Liver (tissue), 9 donors: ENCODE results near the gene COMMD6. TPM values are rescaled to one million over a fixed set of nuclear protein-coding genes. Genes with fewer than 3 reads are reported as not detected.

Experiments used
- DNase-seq: peaks from one replicate; pipeline ENCODE4 v3.0.0-alpha.2; 2017; ENCODE audit warnings: low spot score
- H3K27ac ChIP-seq, 2 donors: one replicate each; pipeline ENCODE4 v1.7.0; 2013; ENCODE audit warnings: inconsistent platforms in 2 of 2, low read length in 2 of 2, control low read depth in 1 of 2, low read depth in 1 of 2, mild to moderate bottlenecking in 1 of 2
- H3K27me3 ChIP-seq, 4 donors: one replicate each; pipeline versions ENCODE4 v1.6.1 to v1.7.0; 2013; ENCODE audit warnings: low read length in 3 of 4, inconsistent platforms in 1 of 4, mild to moderate bottlenecking in 1 of 4, moderate library complexity in 1 of 4; ENCODE audit not compliant: control insufficient read depth in 4 of 4, insufficient read depth in 4 of 4
- H3K36me3 ChIP-seq, 4 donors: one replicate each; pipeline versions ENCODE4 v1.6.1 to v1.7.0; 2013; ENCODE audit warnings: low read length in 3 of 4, mild to moderate bottlenecking in 3 of 4, low read depth in 1 of 4, moderate library complexity in 1 of 4; ENCODE audit not compliant: control insufficient read depth in 4 of 4, insufficient read depth in 3 of 4
- H3K4me1 ChIP-seq, 4 donors: one replicate each; pipeline versions ENCODE4 v1.6.1 to v1.7.0; 2013; ENCODE audit warnings: low read length in 3 of 4, mild to moderate bottlenecking in 3 of 4, moderate library complexity in 1 of 4; ENCODE audit not compliant: control insufficient read depth in 4 of 4, insufficient read depth in 4 of 4
- H3K4me3 ChIP-seq, 3 donors: one replicate each; pipeline versions ENCODE4 v1.6.1 to v1.7.0; 2013; ENCODE audit warnings: low read length in 3 of 3, control low read depth in 1 of 3, low read depth in 1 of 3, mild to moderate bottlenecking in 1 of 3
- H3K9ac ChIP-seq, 2 donors: one replicate each; pipeline ENCODE4 v1.7.0; 2013; ENCODE audit warnings: low read length in 2 of 2, mild to moderate bottlenecking in 2 of 2, moderate library complexity in 2 of 2, control low read depth in 1 of 2, low read depth in 1 of 2
- H3K9me3 ChIP-seq, 4 donors: one replicate each; pipeline versions ENCODE4 v1.6.1 to v1.7.0; 2013; ENCODE audit warnings: low read length in 3 of 4; ENCODE audit not compliant: control insufficient read depth in 4 of 4
- ATF3 ChIP-seq: IDR thresholded peaks from 2 replicates; pipeline ENCODE4 v1.6.1; 2016; ENCODE audit warnings: antibody characterized with exemption
- CTCF ChIP-seq: fragments of 150-350 bp; IDR thresholded peaks from 2 replicates; pipeline ENCODE4 v1.5.1; 2017; ENCODE audit warnings: improper control_type of control experiment, low read depth, low read length; ENCODE audit not compliant: missing input control
- EGR1 ChIP-seq, 2 donors: IDR thresholded peaks; 2 replicates each; pipeline ENCODE4 v1.6.1; 2016 to 2018; ENCODE audit warnings: antibody characterized with exemption in 2 of 2, low read depth in 2 of 2
- FOXA1 ChIP-seq: IDR thresholded peaks from 2 replicates; pipeline ENCODE4 v1.6.1; 2016; ENCODE audit warnings: antibody characterized with exemption
- FOXA2 ChIP-seq: IDR thresholded peaks from 2 replicates; pipeline ENCODE4 v1.6.1; 2016; ENCODE audit warnings: antibody characterized with exemption
- GABPA ChIP-seq, 2 donors: IDR thresholded peaks in 1 of 2; conservative IDR thresholded peaks in 1 of 2; 2 replicates each; pipeline ENCODE4 v1.6.1; 2016; ENCODE audit warnings: antibody characterized with exemption in 2 of 2, mild to moderate bottlenecking in 1 of 2, moderate library complexity in 1 of 2
- HNF4A ChIP-seq, 2 donors: conservative IDR thresholded peaks; 2 replicates each; pipeline ENCODE4 v1.6.1; 2016; ENCODE audit warnings: antibody characterized with exemption in 2 of 2, mild to moderate bottlenecking in 2 of 2
- HNF4G ChIP-seq: IDR thresholded peaks from 2 replicates; pipeline ENCODE4 v1.6.1; 2016; ENCODE audit warnings: antibody characterized with exemption
- JUND ChIP-seq, 2 donors: IDR thresholded peaks; 2 replicates each; pipeline ENCODE4 v1.6.1; 2016; ENCODE audit warnings: antibody characterized with exemption in 2 of 2
- MAX ChIP-seq: IDR thresholded peaks from 2 replicates; pipeline ENCODE4 v1.6.1; 2016; ENCODE audit warnings: antibody characterized with exemption
- NR2F2 ChIP-seq: IDR thresholded peaks from 2 replicates; pipeline ENCODE4 v1.6.1; 2016; ENCODE audit warnings: antibody characterized with exemption
- RAD21 ChIP-seq, 2 donors: IDR thresholded peaks; 2 replicates each; pipeline ENCODE4 v1.6.1; 2016; ENCODE audit warnings: antibody characterized with exemption in 2 of 2, mild to moderate bottlenecking in 2 of 2
- REST ChIP-seq: IDR thresholded peaks from 2 replicates; pipeline ENCODE4 v1.6.1; 2016; ENCODE audit warnings: antibody characterized with exemption, mild to moderate bottlenecking
- RXRA ChIP-seq, 2 donors: IDR thresholded peaks; 2 replicates each; pipeline ENCODE4 v1.6.1; 2017 to 2018; ENCODE audit warnings: antibody characterized with exemption in 2 of 2, mild to moderate bottlenecking in 1 of 2
- SP1 ChIP-seq: IDR thresholded peaks from 2 replicates; pipeline ENCODE4 v1.6.1; 2018; ENCODE audit warnings: antibody characterized with exemption, mild to moderate bottlenecking
- TAF1 ChIP-seq: conservative IDR thresholded peaks from 2 replicates; pipeline ENCODE4 v1.6.1; 2016; ENCODE audit warnings: antibody characterized with exemption, mild to moderate bottlenecking
- YY1 ChIP-seq: IDR thresholded peaks from 2 replicates; pipeline ENCODE4 v1.6.1; 2016; ENCODE audit warnings: antibody characterized with exemption, mild to moderate bottlenecking
- ZBTB33 ChIP-seq: IDR thresholded peaks from 2 replicates; pipeline ENCODE4 v1.6.1; 2016; ENCODE audit warnings: antibody characterized with exemption
- WGBS: extraction: QIAGEN DNeasy Blood & Tissue Kit; methylation state at CpG from one replicate; pipeline ENCODE4 v1.1.7; 2013; 5-methylcytosine and 5-hydroxymethylcytosine counted together
- polyA plus RNA-seq, 2 donors: library from polyadenylated mRNA; stranded (reverse) in 1 of 2; unstranded in 1 of 2; fragments of 200-250 nt in 1 of 2; fragments of >200 nt in 1 of 2; fragmentation: Nextera tagmentation in 1 of 2; extraction: Ambion mirVana in 1 of 2; gene quantifications; one replicate each; pipeline versions ENCODE4 v1.2.1 to v1.2.3, GENCODE V29; 2013 to 2015
- total RNA-seq, 2 donors: library from RNA; depleted of rRNA; stranded (reverse); fragments of >200 nt; gene quantifications; one replicate each; pipeline ENCODE4 v1.2.3, GENCODE V29; 2014
- donor health status: healthy.
- donor health status: healthy.
- donor health status: healthy.
- donor health status: healthy.
- donor health status: healthy.

COMMD6 gene
- total and polyA plus RNA-seq, 4 donors, result 10.1 to 149 (median 44.4) TPM

GRCh38 chr13:75512253-75512652 is 25.4 kb downstream of the COMMD6 start:
- H3K4me3 ChIP-seq, result no peak overlapping the region
- DNase-seq, result no peak

More at GRCh38 chr13:75512253-75512652, 25.4 kb downstream of the COMMD6 start:
- H3K27ac ChIP-seq, result no peak overlapping the region
- no peaks in the 10 kb centered on the region for H3K9me3 ChIP-seq
- no peaks in the 10 kb centered on the region for H3K4me1 ChIP-seq
- no peaks in the 10 kb centered on the region for H3K27me3 ChIP-seq
- no peaks in the 10 kb centered on the region for H3K36me3 ChIP-seq
- WGBS, result 87% methylated on average over 3 of the region's 3 CpGs
- TF ChIP-seq TAF1 (no peak), JUND (IDR thresholded peaks at IDR 0.05) (no peak), SP1 (no peak), FOXA2 (no peak), YY1 (no peak), FOXA1 (no peak), RAD21 (IDR thresholded peaks at IDR 0.05) (no peak), MAX (no peak), NR2F2 (no peak), GABPA (IDR thresholded peaks at IDR 0.05 in 1 of 2, conservative IDR thresholded peaks at IDR 0.05 in 1 of 2) (no peak), CTCF (no peak), EGR1 (IDR thresholded peaks at IDR 0.05; ENCODE audit: low read depth in 2 of 2) (no peak), ATF3 (no peak), HNF4G (no peak), REST (no peak), ZBTB33 (no peak), HNF4A (conservative IDR thresholded peaks at IDR 0.05) (no peak), RXRA (IDR thresholded peaks at IDR 0.05) (no peak)
- H3K9ac ChIP-seq, result no peak overlapping the region
